NT2/D1 (cell line): Measurements from ENCODE around the gene CD8B.

Experiments used
- SUZ12 ChIP-seq: IDR thresholded peaks from 2 replicates; pipeline ENCODE4 v1.6.1; 2011; ENCODE audit not compliant: insufficient read length, insufficient read depth; ENCODE audit errors: extremely low read depth
- YY1 ChIP-seq: IDR thresholded peaks from 2 replicates; pipeline ENCODE4 v1.6.1; 2011; ENCODE audit not compliant: insufficient read length, insufficient read depth
- ZNF274 ChIP-seq: IDR thresholded peaks from 2 replicates; pipeline ENCODE4 v1.6.1; 2011; ENCODE audit warnings: mild to moderate bottlenecking, low read depth, low read length

DNA sequence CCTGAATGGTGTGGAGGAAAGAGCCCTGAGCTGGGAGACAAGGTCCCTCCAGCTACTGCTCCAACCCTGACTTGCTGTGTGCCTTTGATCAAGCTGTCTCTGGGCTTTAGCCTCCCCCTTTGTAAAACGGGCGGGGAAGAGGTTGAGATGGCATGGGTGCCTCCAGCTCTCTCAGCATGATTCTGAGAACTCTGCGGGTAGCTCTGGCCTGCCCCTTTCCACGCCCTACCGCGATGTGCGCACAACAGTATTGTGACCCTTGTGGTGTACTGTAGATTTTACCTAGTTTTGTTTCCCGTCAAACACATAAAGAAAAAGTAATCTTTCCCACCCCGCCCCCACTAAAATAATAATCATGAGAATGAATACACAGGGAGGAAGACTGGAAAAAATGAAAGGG is 76.2 kb downstream of the CD8B start:
- no peak for TF ChIP-seq YY1
- TF ChIP-seq SUZ12 = no peak
- no peak for TF ChIP-seq ZNF274
